Measurements from ENCODE around the gene ZNFX1. TPM values are rescaled to one million over a fixed set of nuclear protein-coding genes. Genes with fewer than 3 reads are reported as not detected.
A peak's percentile ranks its signal among the peaks of the same experiment; 100 is the strongest.

The ZNFX1 gene
- total RNA-seq, 1 donor from 2014 or later = 25.0 TPM

- H3K9me3 Mint-ChIP-seq (ENCODE audit: unreplicated experiment) = peaks cover 18% of the 10 kb centered on the region
- DNase-seq (ENCODE audit: low spot score) = no peak
- no peak for TF ChIP-seq CTCF (IDR thresholded peaks at IDR 0.05; ENCODE audit: unreplicated experiment)
- H3K4me1 Mint-ChIP-seq (ENCODE audit: unreplicated experiment) = peaks cover 28% of the 10 kb centered on the region
- peaks cover 17% of the 10 kb centered on the region for H3K27me3 Mint-ChIP-seq (ENCODE audit: unreplicated experiment)
- H3K36me3 Mint-ChIP-seq (ENCODE audit: low read depth, unreplicated experiment) = peaks cover 85% of the 10 kb centered on the region
- peak overlapping the region; percentile 85 for H3K4me3 Mint-ChIP-seq (ENCODE audit: unreplicated experiment)
- no peak overlapping the region for H3K27ac Mint-ChIP-seq (ENCODE audit: unreplicated experiment)
Measured at GRCh38 chr20:49287555-49288249, 9.8 kb upstream of the ZNFX1 start.

GRCh38 chr20:49286689-49287551, 9.1 kb upstream of the ZNFX1 start:
- peak overlapping the region; percentile 57 for H3K27ac Mint-ChIP-seq (ENCODE audit: unreplicated experiment)
- peaks cover 93% of the 10 kb centered on the region for H3K36me3 Mint-ChIP-seq (ENCODE audit: low read depth, unreplicated experiment)
- peak overlapping the region; percentile 85 for H3K4me3 Mint-ChIP-seq (ENCODE audit: unreplicated experiment)
- peaks cover 17% of the 10 kb centered on the region for H3K27me3 Mint-ChIP-seq (ENCODE audit: unreplicated experiment)
- DNase-seq (ENCODE audit: low spot score) = no peak
- H3K4me1 Mint-ChIP-seq (ENCODE audit: unreplicated experiment) = peaks cover 36% of the 10 kb centered on the region
- TF ChIP-seq CTCF (IDR thresholded peaks at IDR 0.05; ENCODE audit: unreplicated experiment) = no peak
- H3K9me3 Mint-ChIP-seq (ENCODE audit: unreplicated experiment) = peaks cover 18% of the 10 kb centered on the region

- H3K4me3 Mint-ChIP-seq (ENCODE audit: unreplicated experiment) = peak overlapping the region; percentile 85
- peaks cover 97% of the 10 kb centered on the region for H3K36me3 Mint-ChIP-seq (ENCODE audit: low read depth, unreplicated experiment)
- H3K4me1 Mint-ChIP-seq (ENCODE audit: unreplicated experiment) = peaks cover 44% of the 10 kb centered on the region
- DNase-seq (ENCODE audit: low spot score) = no peak
- H3K27me3 Mint-ChIP-seq (ENCODE audit: unreplicated experiment) = peaks cover 23% of the 10 kb centered on the region
- H3K9me3 Mint-ChIP-seq (ENCODE audit: unreplicated experiment) = peaks cover 28% of the 10 kb centered on the region
- no peak overlapping the region for H3K27ac Mint-ChIP-seq (ENCODE audit: unreplicated experiment)
- TF ChIP-seq CTCF (IDR thresholded peaks at IDR 0.05; ENCODE audit: unreplicated experiment) = no peak
Measured at GRCh38 chr20:49285813-49286494, 8.1 kb upstream of the ZNFX1 start.

GRCh38 chr20:49285233-49285668, 7.4 kb upstream of the ZNFX1 start:
- Mint-ChIP-seq H3K4me3 (ENCODE audit: unreplicated experiment) (peak overlapping the region; percentile 85), H3K27me3 (ENCODE audit: unreplicated experiment) (peaks cover 25% of the 10 kb centered on the region), H3K9me3 (ENCODE audit: unreplicated experiment) (peaks cover 35% of the 10 kb centered on the region), H3K4me1 (ENCODE audit: unreplicated experiment) (peaks cover 49% of the 10 kb centered on the region), H3K36me3 (ENCODE audit: low read depth, unreplicated experiment) (peaks cover 97% of the 10 kb centered on the region), H3K27ac (ENCODE audit: unreplicated experiment) (peak overlapping the region; percentile 52)
- no peak for TF ChIP-seq CTCF (IDR thresholded peaks at IDR 0.05; ENCODE audit: unreplicated experiment)
- no peak for DNase-seq (ENCODE audit: low spot score)

All from endothelial cell (in vitro differentiated cells).